K562 (cell line): ENCODE results near the gene DPEP2NB. TPM values are rescaled to one million over a fixed set of nuclear protein-coding genes. Genes with fewer than 3 reads are reported as not detected.
A peak's percentile ranks its signal among the peaks of the same experiment; 100 is the strongest.

ENCODE experiments used
- CBFA2T2 ChIP-seq: fragments of 450-650 bp; conservative IDR thresholded peaks from 2 replicates; pipeline ENCODE4 v1.6.1; 2017; ENCODE audit warnings: mild to moderate bottlenecking
- FOSL1 ChIP-seq: fragments of 200-800 bp; sonication (Bioruptor generic); conservative IDR thresholded peaks from 2 replicates; pipeline ENCODE4 v1.6.1; 2016; ENCODE audit warnings: missing genetic modification characterization, missing compliant biosample characterization
- HLTF ChIP-seq: fragments of 450-650 bp; IDR thresholded peaks from 2 replicates; pipeline ENCODE4 v1.6.1; 2016
- PHF8 ChIP-seq: fragments of 200-600 bp; sonication (generic); IDR thresholded peaks from 2 replicates; pipeline ENCODE4 v1.6.1; 2012; ENCODE audit warnings: mixed run types, mild to moderate bottlenecking, inconsistent platforms, low read length, moderate library complexity, borderline replicate concordance
- PML ChIP-seq: IDR thresholded peaks from 2 replicates; pipeline ENCODE4 v1.6.1; 2012; ENCODE audit warnings: low read length, inconsistent platforms
- TAF1 ChIP-seq: IDR thresholded peaks from 2 replicates; pipeline ENCODE4 v1.6.1; 2011; ENCODE audit warnings: mild to moderate bottlenecking, low read length, moderate library complexity; ENCODE audit not compliant: insufficient read depth, control insufficient read depth, severe bottlenecking; ENCODE audit errors: extremely low read depth
- polyA plus RNA-seq, 8 experiments: library from polyadenylated mRNA; depleted of rRNA in 4 of 8; stranded (reverse) in 5 of 8; unstranded in 3 of 8; fragments of >200 nt; fragmentation: Nextera tagmentation in 2 of 8; fragmentation: Illumina TruSeq in 1 of 8; extraction: Ambion mirVana in 2 of 8; extraction: Trizol in 1 of 8; gene quantifications; 2 replicates each; pipeline versions ENCODE4 v1.2.1 to v1.2.3, GENCODE V29; 2011 to 2014; ENCODE audit warnings: inconsistent platforms in 1 of 8, missing spikeins in 1 of 8
- total RNA-seq, 7 experiments: library from RNA; depleted of rRNA in 6 of 7; stranded (reverse); fragments of >200 nt in 6 of 7; fragmentation: Illumina TruSeq in 2 of 7; extraction: Trizol in 2 of 7; gene quantifications; 2 replicates each; pipeline versions ENCODE4 v1.2.1 to v1.2.3, GENCODE V29; 2011 to 2021; ENCODE audit warnings: low replicate concordance in 1 of 7
- TF ChIP-seq, protein P1 (sequence below), 2 experiments: fragments of 250-450 bp in 1 of 2; fragments of 450-650 bp in 1 of 2; sonication (Bioruptor Pico) in 1 of 2; IDR thresholded peaks; 2 replicates each; pipeline versions ENCODE4 v1.6.1 to v1.8.0; 2016 to 2021; ENCODE audit warnings: mild to moderate bottlenecking in 2 of 2, moderate library complexity in 2 of 2, missing compliant biosample characterization in 1 of 2, missing genetic modification characterization in 1 of 2
- TF ChIP-seq, protein P2 (sequence below): sonication (generic); formaldehyde crosslinking; IDR thresholded peaks from 2 replicates; pipeline ENCODE4 v1.8.0; 2022; ENCODE audit warnings: missing genetic modification reagents, mild to moderate bottlenecking, borderline replicate concordance
- TF ChIP-seq, protein P3 (sequence below): sonication (generic); formaldehyde crosslinking; IDR thresholded peaks from 2 replicates; pipeline ENCODE4 v1.8.0; 2022; ENCODE audit warnings: mild to moderate bottlenecking, missing genetic modification reagents, borderline replicate concordance
- TF ChIP-seq, protein P4 (sequence below): IDR thresholded peaks from 2 replicates; pipeline ENCODE4 v1.6.1; 2012; ENCODE audit warnings: low read depth, low read length, improper control_type of control experiment, borderline replicate concordance
- TF ChIP-seq, protein P5 (sequence below): fragments of 450-650 bp; formaldehyde crosslinking; IDR thresholded peaks from 2 replicates; pipeline ENCODE4 v1.4.0; 2022; ENCODE audit warnings: missing genetic modification characterization
- TF ChIP-seq, protein P6 (sequence below): sonication (generic); formaldehyde crosslinking; IDR thresholded peaks from 2 replicates; pipeline ENCODE4 v1.8.0; 2023; ENCODE audit warnings: mild to moderate bottlenecking, missing genetic modification reagents

DPEP2NB gene
- total and polyA plus RNA-seq, 9 of the 15 experiments (the other 6 are each of a cell fraction or from before 2014, with no cell fraction given), result not detected

DNA sequence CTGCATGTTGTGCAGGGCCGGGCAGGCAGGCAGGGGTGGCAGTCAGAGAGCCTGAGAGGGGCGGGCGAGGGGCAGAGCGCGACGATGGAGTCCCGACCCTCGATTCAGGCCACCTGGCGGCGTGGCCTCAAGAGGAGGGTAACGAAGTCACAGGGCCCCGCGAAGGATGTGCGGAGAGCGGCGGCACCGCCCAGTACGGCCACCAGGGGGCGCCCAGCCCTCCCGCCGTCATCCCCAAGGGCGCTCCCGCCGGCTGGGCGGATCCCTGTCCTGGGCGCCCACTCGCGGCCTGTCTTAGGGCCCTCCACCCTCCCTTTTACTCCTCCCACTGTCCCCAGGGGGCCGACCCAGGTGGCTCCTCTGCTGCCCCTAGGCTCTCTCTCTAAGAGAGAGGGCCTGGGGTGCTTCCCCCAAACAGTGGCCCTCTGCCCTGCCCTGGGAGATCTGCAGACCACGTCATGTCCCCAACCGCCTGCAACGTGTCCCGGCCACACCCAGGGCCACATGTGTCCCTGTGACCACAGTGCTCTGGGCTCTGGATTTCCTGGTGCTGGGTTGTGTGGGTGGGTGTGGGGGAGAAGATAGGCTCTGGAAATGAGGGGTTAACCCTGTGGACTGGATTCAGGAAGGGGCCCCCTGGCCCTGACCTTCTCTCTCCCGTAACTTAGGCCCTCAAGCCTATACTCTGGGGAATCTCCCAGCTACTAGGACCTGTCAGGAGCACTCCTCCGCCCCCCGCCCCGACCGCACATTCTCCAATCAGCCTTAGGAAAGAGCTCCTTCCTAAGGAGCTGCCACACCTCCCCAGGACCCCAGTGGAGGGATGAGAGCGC lies 22.3 kb downstream of the DPEP2NB start (continued):
- peak; percentile 86; the same call in 1 of the 2 replicates for TF ChIP-seq HLTF
- TF ChIP-seq PML, result peak; percentile 37; the same call in 1 of the 2 replicates
- TF ChIP-seq, protein P1, sequence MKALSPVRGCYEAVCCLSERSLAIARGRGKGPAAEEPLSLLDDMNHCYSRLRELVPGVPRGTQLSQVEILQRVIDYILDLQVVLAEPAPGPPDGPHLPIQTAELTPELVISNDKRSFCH (CRISPR knock-in tag; IDR thresholded peaks at IDR 0.05), result no peak
- TF ChIP-seq, protein P1 (tag; IDR thresholded peaks at IDR 0.05), result peak; percentile 55; the same call in 1 of the 2 replicates
- TF ChIP-seq, protein P2, sequence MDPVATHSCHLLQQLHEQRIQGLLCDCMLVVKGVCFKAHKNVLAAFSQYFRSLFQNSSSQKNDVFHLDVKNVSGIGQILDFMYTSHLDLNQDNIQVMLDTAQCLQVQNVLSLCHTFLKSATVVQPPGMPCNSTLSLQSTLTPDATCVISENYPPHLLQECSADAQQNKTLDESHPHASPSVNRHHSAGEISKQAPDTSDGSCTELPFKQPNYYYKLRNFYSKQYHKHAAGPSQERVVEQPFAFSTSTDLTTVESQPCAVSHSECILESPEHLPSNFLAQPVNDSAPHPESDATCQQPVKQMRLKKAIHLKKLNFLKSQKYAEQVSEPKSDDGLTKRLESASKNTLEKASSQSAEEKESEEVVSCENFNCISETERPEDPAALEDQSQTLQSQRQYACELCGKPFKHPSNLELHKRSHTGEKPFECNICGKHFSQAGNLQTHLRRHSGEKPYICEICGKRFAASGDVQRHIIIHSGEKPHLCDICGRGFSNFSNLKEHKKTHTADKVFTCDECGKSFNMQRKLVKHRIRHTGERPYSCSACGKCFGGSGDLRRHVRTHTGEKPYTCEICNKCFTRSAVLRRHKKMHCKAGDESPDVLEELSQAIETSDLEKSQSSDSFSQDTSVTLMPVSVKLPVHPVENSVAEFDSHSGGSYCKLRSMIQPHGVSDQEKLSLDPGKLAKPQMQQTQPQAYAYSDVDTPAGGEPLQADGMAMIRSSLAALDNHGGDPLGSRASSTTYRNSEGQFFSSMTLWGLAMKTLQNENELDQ (CRISPR knock-in tag), result no peak
- TF ChIP-seq TAF1, result peak; percentile 59
- TF ChIP-seq, protein P3, sequence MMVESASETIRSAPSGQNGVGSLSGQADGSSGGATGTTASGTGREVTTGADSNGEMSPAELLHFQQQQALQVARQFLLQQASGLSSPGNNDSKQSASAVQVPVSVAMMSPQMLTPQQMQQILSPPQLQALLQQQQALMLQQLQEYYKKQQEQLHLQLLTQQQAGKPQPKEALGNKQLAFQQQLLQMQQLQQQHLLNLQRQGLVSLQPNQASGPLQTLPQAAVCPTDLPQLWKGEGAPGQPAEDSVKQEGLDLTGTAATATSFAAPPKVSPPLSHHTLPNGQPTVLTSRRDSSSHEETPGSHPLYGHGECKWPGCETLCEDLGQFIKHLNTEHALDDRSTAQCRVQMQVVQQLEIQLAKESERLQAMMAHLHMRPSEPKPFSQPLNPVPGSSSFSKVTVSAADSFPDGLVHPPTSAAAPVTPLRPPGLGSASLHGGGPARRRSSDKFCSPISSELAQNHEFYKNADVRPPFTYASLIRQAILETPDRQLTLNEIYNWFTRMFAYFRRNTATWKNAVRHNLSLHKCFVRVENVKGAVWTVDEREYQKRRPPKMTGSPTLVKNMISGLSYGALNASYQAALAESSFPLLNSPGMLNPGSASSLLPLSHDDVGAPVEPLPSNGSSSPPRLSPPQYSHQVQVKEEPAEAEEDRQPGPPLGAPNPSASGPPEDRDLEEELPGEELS (CRISPR knock-in tag), result no peak
- TF ChIP-seq, protein P4, sequence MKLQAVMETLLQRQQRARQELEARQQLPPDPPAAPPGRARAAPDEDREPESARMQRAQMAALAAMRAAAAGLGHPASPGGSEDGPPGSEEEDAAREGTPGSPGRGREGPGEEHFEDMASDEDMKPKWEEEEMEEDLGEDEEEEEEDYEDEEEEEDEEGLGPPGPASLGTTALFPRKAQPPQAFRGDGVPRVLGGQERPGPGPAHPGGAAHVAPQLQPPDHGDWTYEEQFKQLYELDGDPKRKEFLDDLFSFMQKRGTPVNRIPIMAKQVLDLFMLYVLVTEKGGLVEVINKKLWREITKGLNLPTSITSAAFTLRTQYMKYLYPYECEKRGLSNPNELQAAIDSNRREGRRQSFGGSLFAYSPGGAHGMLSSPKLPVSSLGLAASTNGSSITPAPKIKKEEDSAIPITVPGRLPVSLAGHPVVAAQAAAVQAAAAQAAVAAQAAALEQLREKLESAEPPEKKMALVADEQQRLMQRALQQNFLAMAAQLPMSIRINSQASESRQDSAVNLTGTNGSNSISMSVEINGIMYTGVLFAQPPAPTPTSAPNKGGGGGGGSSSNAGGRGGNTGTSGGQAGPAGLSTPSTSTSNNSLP, result no peak
- peak; percentile 38; the same call in 1 of the 2 replicates for TF ChIP-seq FOSL1 (tag)
- TF ChIP-seq CBFA2T2, result no peak
- TF ChIP-seq, protein P5, sequence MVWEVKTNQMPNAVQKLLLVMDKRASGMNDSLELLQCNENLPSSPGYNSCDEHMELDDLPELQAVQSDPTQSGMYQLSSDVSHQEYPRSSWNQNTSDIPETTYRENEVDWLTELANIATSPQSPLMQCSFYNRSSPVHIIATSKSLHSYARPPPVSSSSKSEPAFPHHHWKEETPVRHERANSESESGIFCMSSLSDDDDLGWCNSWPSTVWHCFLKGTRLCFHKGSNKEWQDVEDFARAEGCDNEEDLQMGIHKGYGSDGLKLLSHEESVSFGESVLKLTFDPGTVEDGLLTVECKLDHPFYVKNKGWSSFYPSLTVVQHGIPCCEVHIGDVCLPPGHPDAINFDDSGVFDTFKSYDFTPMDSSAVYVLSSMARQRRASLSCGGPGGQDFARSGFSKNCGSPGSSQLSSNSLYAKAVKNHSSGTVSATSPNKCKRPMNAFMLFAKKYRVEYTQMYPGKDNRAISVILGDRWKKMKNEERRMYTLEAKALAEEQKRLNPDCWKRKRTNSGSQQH (CRISPR knock-in tag), result 0 out of 2 replicates have a peak, but pooled peaks have one; percentile 31
- TF ChIP-seq, protein P6, sequence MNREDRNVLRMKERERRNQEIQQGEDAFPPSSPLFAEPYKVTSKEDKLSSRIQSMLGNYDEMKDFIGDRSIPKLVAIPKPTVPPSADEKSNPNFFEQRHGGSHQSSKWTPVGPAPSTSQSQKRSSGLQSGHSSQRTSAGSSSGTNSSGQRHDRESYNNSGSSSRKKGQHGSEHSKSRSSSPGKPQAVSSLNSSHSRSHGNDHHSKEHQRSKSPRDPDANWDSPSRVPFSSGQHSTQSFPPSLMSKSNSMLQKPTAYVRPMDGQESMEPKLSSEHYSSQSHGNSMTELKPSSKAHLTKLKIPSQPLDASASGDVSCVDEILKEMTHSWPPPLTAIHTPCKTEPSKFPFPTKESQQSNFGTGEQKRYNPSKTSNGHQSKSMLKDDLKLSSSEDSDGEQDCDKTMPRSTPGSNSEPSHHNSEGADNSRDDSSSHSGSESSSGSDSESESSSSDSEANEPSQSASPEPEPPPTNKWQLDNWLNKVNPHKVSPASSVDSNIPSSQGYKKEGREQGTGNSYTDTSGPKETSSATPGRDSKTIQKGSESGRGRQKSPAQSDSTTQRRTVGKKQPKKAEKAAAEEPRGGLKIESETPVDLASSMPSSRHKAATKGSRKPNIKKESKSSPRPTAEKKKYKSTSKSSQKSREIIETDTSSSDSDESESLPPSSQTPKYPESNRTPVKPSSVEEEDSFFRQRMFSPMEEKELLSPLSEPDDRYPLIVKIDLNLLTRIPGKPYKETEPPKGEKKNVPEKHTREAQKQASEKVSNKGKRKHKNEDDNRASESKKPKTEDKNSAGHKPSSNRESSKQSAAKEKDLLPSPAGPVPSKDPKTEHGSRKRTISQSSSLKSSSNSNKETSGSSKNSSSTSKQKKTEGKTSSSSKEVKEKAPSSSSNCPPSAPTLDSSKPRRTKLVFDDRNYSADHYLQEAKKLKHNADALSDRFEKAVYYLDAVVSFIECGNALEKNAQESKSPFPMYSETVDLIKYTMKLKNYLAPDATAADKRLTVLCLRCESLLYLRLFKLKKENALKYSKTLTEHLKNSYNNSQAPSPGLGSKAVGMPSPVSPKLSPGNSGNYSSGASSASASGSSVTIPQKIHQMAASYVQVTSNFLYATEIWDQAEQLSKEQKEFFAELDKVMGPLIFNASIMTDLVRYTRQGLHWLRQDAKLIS (CRISPR knock-in tag), result peak; percentile 63; the same call in 1 of the 2 replicates
- peak; percentile 73; the same call in 1 of the 2 replicates for TF ChIP-seq PHF8
